ENCODE results near the gene MDFIC.

MDFIC gene

GRCh38 chr7:115038158-115038557, 116.3 kb downstream of the MDFIC start:
- no peak for DNase-seq (ENCODE audit: low read depth in 2 of 2)

GRCh38 chr7:115040057-115040456, 118.2 kb downstream of the MDFIC start:
- DNase-seq (ENCODE audit: low read depth in 2 of 2), result no peak

GRCh38 chr7:115040495-115040894, 118.6 kb downstream of the MDFIC start:
- no peak for DNase-seq (ENCODE audit: low read depth in 2 of 2)

GRCh38 chr7:115042596-115042995, 120.7 kb downstream of the MDFIC start:
- no peak for DNase-seq (ENCODE audit: low read depth in 2 of 2)

- no peak for DNase-seq (ENCODE audit: low read depth in 2 of 2)
Observed at GRCh38 chr7:115043605-115044004, 121.7 kb downstream of the MDFIC start.

GRCh38 chr7:115044224-115044623, 122.3 kb downstream of the MDFIC start:
- no peak for DNase-seq (ENCODE audit: low read depth in 2 of 2)

GRCh38 chr7:115047958-115048720, 126.2 kb downstream of the MDFIC start:
- DNase-seq (ENCODE audit: low read depth in 2 of 2), result no peak

GRCh38 chr7:115052706-115053105, 130.8 kb downstream of the MDFIC start:
- no peak for DNase-seq (ENCODE audit: low read depth in 2 of 2)

- DNase-seq (ENCODE audit: low read depth in 2 of 2), result no peak
Observed at GRCh38 chr7:115054478-115055065, 132.7 kb downstream of the MDFIC start.

- DNase-seq (ENCODE audit: low read depth in 2 of 2), result no peak
Observed at GRCh38 chr7:115056019-115056418, 134.1 kb downstream of the MDFIC start.

- no peak for DNase-seq (ENCODE audit: low read depth in 2 of 2)
Observed at GRCh38 chr7:115058726-115059125, 136.8 kb downstream of the MDFIC start.

GRCh38 chr7:115059321-115059720, 137.4 kb downstream of the MDFIC start:
- DNase-seq (ENCODE audit: low read depth in 2 of 2), result no peak

- no peak for DNase-seq (ENCODE audit: low read depth in 2 of 2)
Observed at GRCh38 chr7:115060095-115060870, 138.4 kb downstream of the MDFIC start.

- DNase-seq (ENCODE audit: low read depth in 2 of 2), result no peak
Observed at GRCh38 chr7:115066050-115066449, 144.2 kb downstream of the MDFIC start.

- no peak for DNase-seq (ENCODE audit: low read depth in 2 of 2)
Observed at GRCh38 chr7:115066634-115067033, 144.7 kb downstream of the MDFIC start.

GRCh38 chr7:115068220-115068619, 146.3 kb downstream of the MDFIC start:
- DNase-seq (ENCODE audit: low read depth in 2 of 2), result no peak

Measured in stimulated activated CD8-positive, alpha-beta memory T cell treated with anti-CD3 and anti-CD28 coated beads, Interleukin-15, amount 100 ng/mL, for 48 hours (primary cell).